ENCODE data around the gene HOMEZ.
"Not testable (repeated sequence)": the region's sequence is repeated elsewhere in the genome, so short reads cannot be mapped to it uniquely, and the experiment has no call there.

Gene HOMEZ, protein sequence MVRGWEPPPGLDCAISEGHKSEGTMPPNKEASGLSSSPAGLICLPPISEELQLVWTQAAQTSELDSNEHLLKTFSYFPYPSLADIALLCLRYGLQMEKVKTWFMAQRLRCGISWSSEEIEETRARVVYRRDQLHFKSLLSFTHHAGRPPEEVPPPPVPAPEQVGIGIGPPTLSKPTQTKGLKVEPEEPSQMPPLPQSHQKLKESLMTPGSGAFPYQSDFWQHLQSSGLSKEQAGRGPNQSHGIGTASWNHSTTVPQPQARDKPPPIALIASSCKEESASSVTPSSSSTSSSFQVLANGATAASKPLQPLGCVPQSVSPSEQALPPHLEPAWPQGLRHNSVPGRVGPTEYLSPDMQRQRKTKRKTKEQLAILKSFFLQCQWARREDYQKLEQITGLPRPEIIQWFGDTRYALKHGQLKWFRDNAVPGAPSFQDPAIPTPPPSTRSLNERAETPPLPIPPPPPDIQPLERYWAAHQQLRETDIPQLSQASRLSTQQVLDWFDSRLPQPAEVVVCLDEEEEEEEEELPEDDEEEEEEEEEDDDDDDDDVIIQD

DNA sequence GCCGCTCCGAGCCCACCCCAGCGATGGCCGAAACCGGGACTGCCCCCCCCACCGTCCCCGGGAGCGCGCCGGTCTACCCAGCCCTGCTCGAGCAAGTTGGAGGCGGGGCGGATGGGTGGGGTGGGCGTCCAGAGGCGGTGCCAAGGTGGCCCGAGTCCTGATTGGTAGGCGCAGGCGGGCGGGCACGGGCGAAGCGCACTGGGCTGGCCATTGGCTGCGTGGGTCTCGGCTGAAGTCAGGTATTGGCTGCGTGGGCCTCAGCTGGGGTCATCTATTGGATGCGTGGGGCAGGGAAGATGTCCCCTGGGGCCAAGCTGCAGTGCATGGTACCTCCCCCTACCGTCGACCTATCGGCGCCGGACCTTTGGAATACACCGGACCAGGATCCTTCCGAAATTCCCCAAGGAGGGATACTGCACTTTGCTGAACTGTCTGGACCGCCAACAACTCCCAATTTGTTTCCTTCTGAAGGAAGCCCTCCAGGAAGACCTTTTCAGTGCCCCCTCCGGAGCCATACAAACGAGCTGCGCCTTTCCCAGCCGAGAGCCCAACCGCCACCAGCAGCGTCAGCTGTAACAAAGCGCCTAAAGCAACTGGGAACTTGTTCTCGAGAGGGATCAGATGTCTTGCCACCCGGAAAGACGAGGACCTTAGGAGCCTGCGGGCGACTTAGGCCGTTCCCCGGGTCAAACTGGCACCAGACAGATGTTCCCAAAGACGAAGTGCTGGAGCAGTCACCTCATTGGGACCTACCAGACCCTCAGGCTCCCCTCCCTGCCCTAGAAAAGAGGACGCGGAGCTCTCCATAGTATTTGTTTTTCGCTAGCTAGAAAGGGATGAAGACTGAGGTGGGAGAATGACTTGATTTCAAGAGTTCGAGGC lies at the start of gene HOMEZ:
Gene HOMEZ, minus strand, starts transcription at position 113 of the 882 bp plus-strand sequence. CDS start 180 bp downstream, outside the sequence.
- peak; percentile 90 for DNase-seq (ENCODE audit: low read depth)

DNA sequence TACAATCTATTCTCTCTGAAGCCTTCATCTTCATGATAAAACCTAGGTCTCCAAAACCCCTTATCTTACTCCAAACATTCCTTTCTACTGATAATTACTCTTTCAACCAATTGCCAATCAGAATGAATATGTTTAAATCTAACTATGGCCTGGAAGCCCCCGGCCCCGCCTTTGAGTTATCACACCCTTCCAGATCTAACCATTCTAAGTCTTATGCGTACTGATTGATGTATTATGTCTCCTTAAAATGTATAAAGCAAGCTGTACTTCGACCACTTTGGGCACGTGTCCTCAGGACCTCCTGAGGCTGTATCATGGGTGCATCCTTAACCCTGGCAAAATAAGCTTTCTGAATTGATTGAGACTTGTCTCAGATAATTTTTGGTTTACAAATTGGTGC lies 49.7 kb upstream of the HOMEZ start:
- no peak for DNase-seq (ENCODE audit: low read depth)

DNA sequence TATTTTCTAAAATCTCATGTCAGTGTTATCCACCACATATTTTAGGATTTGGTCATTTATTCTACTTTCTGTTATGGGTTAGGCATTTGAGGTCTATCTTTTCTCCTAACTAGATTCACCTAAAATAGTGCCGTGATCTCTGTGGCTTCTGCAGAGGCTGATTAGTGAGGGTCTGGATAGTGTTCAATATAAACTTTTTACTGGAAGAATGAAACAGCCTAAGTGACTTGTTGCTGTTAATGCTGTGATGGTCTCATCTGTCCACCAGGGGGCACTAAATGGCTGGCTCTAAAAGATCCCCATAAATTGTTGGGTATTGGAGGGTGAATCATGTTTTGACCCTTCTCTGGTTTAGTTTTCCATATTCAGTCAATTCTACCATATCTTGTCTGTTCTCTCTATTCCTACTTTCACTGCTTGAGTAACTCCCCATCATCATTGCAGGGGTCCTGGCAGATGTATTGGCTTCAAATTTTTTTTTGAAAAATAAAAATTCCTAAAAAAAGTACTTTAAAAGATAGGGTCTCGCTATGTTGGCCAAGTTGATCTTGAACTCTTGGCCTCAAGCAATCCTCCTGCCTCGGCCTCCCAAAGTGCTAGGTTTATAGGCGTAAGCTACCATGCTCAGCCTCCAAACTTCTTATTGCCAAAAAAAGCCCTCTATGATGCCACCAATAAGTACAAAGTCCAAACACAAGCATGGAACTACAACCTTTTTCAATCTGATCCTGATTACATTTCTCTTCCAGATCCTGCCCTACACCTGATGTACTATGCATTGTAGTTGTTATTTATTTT lies 42.2 kb upstream of the HOMEZ start:
- no peak for DNase-seq (ENCODE audit: low read depth)

DNA sequence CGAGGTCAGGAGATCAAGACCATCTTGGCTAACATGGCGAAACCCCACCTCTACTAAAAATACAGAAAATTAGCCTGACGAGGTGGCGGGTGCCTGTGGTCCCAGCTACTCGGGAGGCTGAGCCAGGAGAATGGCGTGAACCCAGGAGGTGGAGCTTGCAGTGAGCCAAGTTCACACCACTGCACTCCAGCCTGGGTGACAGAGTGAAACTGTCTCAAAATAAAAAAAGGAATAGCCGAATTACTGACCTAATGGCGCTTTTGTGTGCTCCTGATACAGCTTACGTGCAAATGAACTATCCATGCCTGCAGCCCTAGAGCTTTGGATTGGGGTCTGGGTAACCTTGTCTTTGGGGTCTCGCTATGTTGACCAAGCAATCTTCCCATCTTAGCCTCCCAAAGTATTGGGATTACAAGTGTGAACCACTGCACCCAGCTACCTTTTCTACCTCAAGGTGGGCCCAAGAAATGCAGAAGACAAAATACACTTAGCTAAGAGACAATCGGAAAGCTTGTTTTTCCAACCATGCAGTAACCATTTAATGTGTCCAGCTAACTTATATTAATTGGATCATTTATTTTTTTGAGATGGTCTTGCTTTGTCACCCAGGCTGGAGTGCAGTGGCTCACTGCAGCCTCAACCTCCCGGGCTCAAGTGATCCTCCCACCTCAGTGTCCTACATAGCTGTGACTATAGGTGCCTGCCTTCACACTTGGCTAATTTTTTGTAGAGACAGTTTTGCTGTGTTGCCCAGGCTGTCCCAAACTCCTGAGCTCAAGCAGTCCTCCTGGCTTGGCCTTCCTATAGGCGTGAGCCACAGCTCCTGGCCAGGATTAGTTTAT lies 40.8 kb upstream of the HOMEZ start:
- DNase-seq (ENCODE audit: low read depth) = no peak

DNA sequence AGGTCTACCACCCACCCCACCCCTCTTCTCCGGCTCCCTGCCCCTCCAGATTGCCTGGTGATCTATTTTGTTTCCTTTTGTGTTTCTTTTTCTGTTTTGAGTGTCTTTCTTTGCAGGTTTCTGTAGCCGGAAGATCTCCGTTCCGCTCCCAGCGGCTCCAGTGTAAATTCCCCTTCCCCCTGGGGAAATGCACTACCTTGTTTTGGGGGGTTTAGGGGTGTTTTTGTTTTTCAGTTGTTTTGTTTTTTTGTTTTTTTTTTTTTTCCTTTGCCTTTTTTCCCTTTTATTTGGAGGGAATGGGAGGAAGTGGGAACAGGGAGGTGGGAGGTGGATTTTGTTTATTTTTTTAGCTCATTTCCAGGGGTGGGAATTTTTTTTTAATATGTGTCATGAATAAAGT lies 39.8 kb upstream of the HOMEZ start:
- DNase-seq (ENCODE audit: low read depth) = not testable (repeated sequence)

DNA sequence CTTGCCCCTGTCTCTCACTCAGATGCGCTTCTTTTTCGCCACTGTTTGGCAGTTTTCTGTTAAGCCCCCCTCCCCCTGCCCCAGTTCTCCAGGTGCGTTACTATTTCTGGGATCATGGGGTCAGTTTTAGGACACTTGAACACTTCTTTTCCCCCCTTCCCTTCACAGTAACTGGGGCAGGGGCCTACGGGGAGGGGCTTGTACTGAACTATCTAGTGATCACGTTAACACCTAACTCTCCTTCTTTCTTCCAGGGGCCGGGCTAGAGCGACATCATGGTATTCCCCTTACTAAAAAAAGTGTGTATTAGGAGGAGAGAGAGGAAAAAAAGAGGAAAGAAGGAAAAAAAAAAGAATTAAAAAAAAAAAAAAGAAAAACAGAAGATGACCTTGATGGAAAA lies 39.1 kb upstream of the HOMEZ start:
- DNase-seq (ENCODE audit: low read depth) = no peak

DNA sequence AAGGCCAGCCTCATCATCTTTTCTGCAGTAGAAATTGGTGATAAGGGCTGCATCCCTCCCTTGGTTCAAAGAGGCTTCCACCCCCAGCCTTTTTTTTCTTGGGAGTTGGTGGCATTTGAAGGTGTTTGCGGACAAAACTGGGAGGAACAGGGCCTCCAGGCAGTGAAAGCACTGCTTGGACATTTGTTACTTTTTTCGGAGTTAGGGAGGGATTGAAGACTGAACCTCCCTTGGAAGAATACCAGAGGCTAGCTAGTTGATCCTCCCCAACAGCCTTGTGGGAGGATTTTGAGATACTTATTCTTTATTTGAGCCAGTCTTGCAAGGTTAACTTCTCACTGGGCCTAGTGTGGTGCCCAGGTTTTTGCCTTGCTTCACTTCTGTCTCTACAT lies 38.5 kb upstream of the HOMEZ start:
- no peak for DNase-seq (ENCODE audit: low read depth)

DNA sequence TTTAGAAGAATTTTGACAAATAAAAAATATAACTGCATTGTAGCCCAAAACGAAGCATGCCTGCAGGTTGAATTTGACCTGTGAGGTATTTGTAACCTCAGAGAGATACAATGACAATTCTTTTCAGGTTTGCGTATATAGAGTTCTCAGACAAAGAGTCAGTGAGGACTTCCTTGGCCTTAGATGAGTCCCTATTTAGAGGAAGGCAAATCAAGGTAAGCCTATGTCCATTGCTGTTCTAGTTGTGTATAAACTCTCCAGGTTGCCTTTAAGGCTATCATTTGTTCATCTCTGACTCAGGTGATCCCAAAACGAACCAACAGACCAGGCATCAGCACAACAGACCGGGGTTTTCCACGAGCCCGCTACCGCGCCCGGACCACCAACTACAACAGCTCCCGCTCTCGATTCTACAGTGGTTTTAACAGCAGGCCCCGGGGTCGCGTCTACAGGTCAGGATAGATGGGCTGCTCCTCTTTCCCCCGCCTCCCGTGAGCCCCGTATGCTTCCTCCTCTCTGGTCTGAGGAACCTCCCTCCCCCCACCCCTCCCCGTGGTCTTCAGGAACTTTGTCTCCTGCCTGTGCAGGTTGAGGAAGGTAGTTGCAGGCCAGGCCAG lies 38.0 kb upstream of the HOMEZ start:
- no peak for DNase-seq (ENCODE audit: low read depth)

DNA sequence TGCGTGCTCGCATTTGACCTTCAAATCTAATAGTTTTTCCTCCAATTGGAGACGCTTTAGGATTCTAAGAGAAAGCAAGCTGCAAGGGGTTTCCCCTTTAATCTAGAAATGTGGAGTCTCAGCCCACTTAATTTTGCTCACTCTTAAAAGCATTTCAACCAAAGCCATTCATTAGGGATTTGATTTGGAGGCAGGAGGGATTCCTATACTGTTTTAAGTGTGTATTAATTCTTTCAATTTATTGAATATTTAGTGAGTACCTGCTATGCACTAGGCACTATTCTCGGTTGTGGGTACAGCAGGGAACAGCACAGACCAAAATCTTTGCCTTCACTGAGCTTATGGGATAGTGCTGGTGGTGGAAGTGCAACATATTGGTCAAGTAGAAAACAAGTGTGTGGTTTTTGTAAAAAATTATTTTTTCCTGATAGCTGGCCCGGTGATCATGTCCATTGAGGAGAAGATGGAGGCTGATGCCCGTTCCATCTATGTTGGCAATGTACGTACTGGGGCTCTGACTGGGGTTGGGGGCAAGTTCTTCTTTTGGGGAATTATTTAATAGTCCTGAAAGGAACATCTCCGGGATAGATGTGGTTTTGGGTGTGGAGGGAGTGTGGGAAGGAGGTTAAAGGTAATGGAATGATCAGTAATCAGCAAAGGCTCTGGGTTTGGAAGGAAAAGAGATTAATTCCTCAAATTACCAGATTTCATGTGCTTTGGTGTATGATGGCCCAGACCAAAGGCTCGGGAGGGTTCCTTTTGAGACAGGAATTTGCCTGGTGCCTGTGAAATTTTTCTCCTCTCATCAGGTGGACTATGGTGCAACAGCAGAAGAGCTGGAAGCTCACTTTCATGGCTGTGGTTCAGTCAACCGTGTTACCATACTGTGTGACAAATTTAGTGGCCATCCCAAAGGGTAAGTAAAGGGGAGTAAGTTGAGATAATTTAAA lies 36.9 kb upstream of the HOMEZ start:
- no peak for DNase-seq (ENCODE audit: low read depth)

DNA sequence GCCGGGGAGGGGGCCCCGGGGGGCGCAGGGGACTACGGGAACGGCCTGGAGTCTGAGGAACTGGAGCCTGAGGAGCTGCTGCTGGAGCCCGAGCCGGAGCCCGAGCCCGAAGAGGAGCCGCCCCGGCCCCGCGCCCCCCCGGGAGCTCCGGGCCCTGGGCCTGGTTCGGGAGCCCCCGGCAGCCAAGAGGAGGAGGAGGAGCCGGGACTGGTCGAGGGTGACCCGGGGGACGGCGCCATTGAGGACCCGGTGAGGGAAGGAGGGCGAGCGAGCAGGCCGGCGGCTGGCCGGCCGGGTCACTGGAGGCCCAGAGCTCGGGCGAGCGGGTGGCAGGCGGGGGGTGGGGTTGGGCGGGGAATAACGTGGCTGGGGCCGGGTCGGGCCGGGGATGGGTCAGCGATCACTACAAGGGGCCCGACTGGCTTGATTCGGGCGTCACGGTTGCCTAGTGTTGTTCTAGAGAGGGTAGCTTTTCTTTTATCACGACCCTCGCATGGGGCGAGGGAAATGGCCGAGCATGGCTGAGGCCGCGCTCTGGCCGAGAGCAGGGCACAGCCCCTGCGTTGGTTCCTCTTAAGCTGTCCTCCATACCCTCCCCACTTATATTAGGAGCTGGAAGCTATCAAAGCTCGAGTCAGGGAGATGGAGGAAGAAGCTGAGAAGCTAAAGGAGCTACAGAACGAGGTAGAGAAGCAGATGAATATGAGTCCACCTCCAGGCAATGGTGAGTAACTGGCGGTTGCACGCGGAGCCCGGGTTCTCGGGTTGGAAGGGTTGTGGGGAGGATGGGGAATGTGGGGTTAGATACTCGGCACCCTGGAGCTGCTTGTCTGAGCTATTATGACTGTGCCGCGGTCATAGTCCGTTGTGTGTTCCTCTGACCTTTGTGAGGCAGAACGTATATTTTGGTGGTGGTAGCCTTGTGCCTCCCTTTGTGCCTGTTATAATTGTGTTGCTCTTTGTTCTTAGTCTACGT lies 35.9 kb upstream of the HOMEZ start:
- no peak for DNase-seq (ENCODE audit: low read depth)

DNA sequence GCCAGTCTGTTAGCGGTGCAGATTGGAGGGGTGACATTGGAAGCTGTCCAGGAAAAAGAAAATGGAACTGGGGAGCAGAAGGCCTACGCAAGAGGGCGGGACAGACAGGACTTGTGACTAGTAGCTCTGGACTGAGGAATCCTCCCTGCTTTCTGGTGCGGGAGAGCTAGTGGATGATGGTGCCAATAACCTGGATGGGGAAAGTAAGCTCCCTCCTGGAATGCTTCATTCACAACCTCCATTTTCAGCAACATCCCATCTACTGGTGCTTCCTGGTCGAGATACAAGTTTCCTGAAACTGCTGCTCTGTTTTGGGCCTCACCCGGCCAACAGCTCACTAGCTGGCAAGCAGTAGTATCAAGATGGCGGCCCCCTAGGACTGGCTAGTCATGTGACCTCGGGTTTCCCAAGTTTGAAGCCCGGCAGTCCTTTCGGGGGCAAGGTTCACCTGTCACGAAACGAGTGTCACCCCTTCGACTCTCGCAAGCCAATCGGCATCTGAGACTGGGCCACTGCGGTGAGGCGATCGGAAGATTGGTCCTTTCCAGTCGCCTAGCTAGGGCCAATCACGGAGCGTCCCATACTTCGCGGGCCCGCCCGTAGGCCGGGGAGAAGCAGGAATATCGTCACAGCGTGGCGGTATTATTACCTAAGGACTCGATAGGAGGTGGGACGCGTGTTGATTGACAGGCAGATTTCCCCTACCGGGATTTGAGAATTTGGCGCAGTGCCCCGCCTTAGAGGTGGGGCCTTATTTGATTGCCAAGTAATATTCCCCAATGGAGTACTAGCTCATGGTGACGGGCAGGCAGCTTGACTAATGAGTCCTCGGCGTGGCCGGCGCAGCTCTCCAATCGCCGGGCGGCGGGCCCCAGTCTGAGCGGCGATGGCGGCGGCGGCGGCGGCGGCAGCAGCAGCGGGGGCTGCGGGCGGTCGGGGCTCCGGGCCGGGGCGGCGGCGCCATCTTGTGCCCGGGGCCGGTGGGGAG lies 34.9 kb upstream of the HOMEZ start, which contains the start of gene PABPN1:
Gene PABPN1, plus strand, starts transcription at position 874 of the 988 bp plus-strand sequence. Its CDS starts 13 bp downstream, at position 887.
- DNase-seq (ENCODE audit: low read depth) = peak; percentile 98

DNA sequence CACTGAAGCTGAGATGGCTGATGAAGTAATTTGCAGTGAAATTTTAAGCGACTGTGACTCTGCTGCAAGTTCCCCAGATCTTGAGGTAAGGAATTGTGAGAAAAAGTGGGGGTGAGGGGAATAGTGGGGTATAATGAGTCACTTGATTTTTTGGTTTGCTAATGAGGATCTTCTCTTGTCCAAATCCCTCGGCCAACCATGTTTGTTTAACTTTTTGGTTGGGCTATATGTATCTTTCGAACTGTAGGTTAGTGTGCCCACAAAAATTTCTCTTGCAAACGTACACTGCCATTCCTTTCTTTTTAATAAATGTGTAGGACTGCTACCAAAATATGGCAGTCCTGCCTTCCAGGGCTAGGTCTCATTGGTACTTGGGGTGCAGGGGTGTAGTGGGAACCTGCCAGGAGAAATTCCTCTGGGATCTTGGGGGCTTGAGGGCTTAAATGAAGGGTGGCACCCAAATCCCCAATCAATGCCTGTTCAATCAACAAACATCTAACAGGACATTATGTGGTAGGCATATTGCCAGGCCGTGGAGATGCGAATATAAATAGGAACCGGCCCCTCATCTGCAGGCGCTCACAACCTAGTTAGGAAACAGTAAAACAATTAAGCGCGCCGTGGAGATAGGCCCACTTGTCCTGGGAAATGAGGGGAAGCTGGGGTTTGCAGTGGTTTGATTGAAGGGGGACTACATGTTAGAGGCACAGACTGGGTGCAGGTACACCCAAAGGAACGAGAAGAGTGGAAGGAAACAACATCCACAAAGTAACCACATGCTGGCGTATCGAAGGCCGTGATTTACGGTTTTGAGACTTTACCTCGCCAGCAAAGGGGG lies 34.0 kb upstream of the HOMEZ start:
- no peak for DNase-seq (ENCODE audit: low read depth)

DNA sequence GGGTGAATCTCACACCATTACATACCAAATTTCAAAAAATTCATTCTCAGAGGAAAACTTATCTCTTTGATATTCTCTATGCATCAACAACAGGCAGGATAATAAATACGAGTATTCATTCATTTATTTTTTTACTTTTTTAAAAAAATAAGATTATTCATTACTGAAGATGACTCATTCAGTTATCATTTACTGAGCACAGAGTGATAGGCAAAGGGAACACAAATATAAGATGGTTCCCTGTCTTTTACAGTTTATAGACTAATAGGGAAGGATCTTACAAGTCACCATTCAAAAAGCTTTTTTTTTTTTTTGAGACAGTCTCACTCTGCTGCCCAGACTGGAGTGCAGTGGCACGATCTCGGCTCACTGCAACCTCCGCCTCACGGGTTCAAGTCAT lies 30.4 kb upstream of the HOMEZ start:
- DNase-seq (ENCODE audit: low read depth) = no peak

DNA sequence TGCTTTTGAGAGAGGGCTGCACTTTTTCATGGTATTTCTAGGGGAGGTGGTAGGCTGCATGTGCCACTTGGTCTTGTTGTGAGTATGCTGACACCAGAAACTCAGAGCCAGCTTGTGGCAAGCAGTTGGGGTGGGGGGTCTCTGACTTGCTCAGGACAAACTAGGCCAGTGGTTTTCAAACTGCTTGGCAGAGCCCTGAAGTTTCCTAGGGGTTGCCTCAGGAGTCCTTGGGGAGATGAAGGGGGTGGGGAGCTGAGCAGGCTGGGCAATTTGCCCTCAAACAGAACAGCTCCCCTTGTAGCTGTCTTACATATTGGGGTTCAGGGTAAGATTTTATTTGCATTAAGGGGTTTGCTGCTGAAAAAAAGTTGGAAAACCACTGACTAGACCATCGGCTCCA lies 24.6 kb upstream of the HOMEZ start:
- no peak for DNase-seq (ENCODE audit: low read depth)

DNA sequence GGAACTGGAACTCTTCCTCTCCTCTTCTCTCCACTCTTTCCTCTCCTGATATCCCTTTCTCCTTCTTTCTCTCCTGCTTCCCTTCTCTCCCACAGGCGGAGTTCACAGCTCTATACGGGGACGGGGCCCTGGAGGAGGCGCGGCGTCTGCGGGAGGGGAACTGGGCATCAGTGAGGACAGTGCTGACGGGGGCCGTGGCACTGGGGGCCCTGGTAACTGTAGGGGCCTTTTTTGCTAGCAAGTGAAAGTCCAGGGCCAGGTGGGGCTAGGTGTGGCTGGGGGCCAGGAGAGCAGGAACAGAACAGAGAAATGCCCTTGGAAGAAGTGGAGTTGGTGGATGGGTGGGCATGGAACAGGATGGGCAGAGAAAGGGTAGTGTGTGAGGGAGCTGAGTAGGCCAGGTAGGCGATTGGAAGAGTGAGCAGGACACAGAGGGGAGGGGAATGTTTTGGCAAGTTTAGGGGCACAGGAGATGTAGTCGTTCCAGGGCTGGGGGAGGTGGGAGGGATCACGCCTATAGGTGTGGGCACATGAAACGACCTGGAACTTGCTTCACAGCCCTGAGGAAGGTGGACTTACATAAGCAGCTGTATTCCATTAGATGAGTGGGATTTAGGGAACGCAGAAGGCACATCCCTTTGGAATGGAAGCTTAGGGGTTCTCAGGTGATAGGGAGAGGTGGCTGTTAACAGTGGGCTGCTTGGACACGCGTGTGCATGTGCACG lies 23.0 kb upstream of the HOMEZ start:
- DNase-seq (ENCODE audit: low read depth) = no peak

All from GM04503 (cell line).